Measurements from ENCODE around the gene TCEANC2.
A peak's percentile ranks its signal among the peaks of the same experiment; 100 is the strongest.
"Not testable (repeated sequence)": the region's sequence is repeated elsewhere in the genome, so short reads cannot be mapped to it uniquely, and the experiment has no call there.

The TCEANC2 gene

DNA sequence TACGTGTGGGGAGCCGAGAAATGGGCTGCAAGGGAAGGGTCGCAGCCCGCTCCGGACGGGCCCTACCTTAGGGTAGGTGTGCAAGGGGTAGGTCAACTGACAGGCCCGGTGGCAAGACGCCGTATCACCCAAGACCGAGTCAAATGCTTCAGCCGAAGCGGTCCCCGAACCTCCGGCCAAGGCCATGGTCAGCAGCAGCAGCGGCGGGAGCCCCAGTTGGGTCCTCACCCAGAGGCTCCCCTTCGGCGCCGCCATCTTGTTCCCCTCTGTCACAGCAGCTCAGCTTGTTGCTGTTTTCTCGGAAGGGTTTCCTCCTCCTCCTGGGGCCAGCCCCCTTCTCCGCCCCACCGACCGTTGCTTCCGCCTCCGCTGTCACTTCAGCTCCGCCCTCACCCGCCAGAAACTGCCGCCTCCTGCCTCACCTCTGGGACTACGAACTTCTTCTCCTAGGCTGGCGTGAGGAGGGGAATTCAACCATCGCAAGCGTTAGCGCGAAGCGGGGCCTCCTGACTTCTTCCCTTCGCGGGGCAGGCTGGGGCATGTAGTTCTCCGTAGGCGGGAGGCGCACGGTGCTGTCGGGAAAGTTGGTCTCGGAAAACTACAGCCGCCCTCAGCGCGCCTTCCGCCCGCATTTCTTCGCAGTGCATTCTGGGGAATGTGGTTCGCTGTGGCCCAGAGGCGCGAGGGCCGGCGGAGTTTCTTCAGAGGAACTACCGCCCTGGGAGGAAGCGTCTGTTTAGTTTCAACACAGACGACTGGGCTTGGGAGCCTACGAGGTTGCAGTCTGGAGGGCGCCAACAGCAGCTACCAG is at the start of gene TCEANC2, which contains the start of gene TMEM59:
TCEANC2 (plus strand) TSS at position 675 of the 811 bp plus-strand sequence. CDS start 815 bp downstream, outside the sequence.
TMEM59 (minus strand) TSS at position 271 of the 811 bp plus-strand sequence; CDS start at position 255, 16 bp downstream.
- DNase-seq, result peak; percentile 100

DNA sequence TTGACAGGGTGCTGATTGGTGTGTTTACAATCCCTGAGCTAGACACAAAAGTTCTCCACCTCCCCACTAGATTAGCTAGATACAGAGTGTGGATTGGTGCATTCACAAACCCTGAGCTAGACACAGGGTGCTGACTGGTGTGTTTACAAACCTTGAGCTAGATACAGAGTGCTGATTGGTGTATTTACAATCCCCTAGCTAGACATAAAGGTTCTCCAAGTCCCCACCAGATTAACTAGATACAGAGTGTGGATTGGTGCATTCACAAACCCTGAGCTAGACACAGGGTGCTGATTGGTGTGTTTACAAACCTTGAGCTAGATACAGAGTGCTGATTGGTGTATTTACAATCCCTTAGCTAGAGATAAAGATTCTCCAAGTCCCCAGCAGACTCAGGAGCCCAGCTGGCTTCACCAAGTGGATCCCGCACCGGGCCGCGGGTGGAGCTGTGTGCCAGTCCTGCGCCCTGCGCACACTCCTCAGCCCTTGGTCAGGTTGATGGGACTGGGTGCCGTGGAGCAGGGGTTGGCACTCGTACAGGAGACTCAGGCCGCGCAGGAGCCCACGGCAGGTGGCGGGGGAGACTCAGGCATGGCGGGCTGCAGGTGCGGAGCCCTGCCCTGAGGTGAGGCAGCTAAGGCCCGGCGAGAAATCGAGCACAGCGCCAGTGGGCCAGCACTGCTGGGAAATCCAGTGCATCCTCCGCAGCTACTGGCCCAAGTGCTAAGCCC is 49.5 kb upstream of the TCEANC2 start:
- not testable (repeated sequence) for DNase-seq

DNA sequence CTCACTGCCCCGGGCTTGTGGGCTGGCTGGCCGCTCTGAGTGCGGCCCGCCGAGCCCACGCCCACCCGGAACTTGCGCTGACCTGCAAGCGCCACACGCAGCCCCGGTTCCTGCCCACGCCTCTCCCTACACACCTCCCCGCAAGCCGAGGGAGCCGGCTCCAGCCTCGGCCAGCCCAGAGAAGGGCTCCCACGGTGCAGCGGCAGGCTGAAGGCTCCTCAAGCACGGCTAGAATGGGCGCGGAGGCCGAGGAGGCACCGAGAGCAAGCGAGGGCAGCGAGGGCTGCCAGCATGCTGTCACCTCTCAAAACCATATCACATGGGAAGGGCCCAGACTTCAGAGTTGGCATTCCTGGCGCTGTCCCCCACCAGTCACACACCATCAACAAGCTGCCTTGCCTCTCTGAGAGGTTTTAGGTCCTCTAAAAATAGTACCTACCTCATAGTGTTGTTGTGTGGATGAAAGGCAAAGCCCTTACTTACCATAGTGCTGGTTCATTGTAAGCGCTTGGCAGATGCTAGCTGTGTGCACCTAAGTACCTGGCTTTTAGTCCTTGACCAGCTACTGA is 48.8 kb upstream of the TCEANC2 start:
- no peak for DNase-seq

DNA sequence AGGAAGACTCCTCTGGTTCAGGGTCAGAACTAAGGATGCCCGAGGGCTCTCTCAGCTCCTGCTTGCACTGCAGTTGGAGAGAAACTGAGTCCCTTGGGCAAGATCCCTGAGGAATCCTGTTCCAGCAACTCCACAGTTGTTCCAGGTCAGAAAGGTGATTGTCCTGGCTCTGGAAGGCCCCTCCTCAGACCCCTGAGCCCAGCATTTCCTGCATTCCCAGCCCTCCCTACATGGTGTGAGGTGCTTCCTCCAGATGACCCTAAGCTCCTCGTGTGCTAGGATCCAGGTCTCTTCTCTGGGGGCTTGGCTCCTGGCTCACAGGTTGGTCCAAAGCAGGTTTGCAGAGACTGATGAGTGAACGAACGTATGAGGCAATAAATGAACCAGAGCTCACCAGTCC is 46.9 kb upstream of the TCEANC2 start:
- no peak for DNase-seq

DNA sequence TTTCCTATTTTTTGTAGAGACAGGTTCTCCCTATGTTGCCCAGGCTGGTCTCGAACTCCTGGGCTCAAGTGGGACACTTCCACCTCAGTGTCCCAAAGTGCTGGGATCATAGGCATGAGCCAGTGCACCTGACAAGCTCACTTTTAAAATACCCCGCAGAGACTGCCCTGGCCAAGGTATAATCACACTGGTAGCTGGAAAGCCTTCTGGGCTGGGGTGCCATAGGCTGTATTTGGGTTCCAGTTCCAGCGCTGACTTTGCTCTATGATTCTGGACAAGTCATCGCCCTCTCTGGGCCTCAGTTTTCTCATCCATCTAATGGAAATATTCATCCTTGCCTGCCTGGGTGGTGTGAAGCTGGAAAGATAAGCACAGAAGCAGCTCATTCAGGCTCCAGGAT is 45.8 kb upstream of the TCEANC2 start:
- DNase-seq, result no peak

DNA sequence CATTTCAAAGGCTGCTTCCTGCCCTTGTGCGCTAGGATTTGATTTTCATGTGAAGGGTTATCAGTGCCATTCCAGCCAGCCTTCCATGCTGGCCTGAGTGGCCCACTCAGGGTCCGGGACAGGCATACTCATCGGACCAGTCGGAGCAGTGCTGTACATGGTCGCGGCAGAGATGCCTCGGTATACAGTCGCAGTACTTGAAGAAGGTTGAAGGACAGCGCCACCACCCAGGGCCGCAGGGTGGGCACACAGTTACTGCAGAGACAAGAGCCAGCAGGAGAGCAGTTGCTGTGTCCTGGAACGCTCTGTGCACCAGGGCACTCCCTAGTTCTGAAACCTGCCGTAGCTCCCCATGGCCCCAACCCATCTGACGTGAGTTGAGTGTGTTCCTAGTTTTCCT is 44.5 kb upstream of the TCEANC2 start:
- DNase-seq, result no peak

DNA sequence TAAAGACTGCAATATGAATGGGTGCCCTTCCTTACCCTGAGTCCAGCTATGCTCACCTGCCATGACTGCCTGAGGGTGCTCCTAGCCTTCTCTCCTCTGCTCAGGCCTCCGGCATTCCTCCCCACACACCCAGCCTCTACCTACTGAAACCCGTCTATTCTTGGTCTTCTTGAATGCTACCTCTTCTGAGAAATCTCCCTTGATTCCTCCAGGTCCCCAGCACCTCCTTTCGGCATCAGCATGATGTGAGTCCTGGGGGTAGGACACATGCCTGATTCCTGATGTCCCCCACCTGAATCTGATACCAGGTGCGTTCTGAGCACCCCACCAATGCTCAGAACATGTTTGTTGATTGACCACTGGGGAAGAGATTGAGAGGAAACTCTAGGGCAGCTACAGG is 44.0 kb upstream of the TCEANC2 start:
- no peak for DNase-seq

DNA sequence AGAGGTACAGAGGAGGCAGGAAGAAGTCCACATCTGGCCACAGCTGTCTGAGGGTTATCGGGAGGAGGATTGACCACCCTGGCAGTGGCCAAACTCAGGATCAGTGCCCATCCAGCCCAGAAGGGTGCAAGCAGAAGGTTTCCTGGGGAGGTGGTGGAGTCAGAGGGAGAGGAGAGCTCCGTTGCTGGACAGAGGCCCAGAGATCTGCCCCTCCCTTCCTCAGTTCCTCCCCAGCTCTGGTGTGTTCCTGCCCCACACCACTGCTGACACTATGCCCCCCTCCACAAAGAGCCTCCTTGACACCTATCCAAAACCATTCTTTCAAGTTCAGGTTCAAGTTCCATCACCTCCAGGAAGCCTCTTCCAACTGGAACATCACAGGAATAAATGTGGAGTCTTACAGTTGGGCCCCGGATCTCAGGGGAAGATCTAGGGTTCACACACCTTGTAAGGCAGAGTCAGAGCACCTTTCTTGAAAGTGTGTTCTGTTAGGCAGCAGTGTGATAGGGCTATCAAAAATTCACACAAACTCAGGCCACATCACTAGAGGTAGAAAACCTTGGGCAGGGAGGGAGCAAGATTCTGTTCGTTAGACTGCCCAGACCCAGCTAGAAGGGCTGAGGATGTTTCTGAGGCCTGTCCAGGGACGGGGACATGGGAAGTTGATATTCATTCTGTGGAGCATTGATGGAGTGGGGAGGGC is 42.8 kb upstream of the TCEANC2 start:
- DNase-seq, result no peak

DNA sequence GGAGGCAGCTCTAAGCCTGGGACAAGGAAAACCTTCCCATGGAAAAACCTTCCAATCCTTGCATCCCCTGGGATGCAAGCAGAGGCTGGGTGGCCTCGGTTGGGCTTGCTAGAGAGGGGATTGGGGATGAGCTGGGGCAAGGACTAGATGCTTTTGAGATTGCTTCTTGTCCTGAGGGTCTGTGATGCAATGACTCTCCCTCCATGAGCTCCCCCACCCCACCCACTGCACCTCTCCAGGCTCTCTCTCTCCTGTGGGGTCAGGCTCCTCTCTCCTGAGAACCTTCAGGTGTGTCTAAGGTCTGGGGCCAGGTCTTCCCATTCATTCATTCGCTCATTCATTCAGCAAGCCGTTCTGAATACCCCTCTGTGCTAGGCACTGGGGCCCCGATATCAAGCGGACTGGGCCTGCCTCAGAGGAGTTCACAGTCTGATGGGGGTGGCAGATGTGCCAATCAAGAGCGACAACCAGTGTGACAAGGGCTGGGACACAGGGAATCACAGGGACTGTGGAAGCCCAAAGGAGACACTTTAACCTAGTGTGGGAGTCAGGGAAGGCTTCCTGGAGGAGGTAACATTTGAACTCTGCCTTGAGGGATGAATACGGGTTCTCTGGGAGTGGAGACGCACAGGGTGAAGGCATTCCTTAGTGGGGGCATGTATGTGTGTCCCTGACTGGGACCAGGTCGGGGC is 41.9 kb upstream of the TCEANC2 start:
- no peak for DNase-seq

DNA sequence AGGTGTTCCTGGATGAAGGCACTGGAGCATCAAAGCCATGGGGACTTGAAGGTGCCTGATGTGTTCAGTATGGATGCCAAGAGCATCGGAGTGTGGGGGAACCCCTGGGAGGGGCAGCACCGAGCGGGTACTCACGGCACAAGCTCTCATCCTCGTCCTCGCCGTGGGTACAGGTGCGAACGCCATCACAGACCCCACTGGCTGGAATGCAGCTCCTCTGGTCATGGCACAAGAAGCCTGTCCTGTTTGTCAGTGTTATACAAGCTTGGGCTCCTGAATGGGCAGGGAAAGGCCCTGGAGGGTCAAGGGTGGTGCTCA is 41.4 kb upstream of the TCEANC2 start:
- no peak for DNase-seq

DNA sequence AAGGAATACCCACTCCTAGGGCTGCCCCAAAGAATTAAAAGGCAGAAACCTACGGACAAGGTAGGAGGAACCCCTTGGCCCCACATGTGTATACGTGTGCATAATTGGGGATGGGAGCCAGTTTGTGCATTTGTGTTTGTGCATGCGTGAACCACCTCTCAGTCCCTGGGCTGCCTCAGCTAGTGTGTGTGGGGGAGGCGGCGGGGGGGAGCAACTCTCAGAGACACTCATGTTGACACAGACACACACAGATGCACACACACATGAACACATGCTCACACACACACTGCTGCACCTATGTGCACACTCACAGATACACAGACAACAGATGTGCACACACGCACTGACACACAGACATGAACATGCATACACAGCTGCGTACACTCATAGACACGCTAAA is 40.5 kb upstream of the TCEANC2 start:
- peak; percentile 38 for DNase-seq

DNA sequence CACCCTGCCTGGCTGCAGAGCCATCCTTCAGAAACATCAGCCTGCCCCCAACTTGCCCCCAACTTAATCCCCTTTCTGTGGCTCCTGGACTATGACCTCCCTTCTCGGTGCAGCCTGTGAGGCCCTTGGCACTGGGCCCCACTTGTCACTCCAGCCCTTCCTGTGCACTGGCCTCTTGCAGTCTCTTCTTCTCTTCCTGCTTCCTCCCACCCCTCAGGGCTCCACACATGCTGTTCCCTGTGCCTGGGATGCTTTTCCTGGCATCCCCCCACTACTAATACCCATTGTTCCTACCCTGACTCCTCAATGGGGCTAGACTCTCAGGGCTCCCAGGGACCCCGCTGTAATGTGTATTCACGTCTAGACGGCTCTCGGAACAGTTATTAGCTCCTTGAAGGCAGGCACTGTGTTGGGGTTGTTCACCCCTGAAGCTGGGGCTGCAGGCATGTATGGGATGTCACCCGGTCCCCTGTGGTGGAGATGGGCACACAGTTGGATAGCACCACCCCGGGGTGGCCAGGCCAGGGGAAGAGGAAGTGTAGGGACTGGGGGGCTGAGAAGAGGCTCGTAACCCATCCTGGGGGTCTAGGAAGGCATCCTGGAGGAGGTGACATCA is 39.9 kb upstream of the TCEANC2 start:
- peak; percentile 38 for DNase-seq

DNA sequence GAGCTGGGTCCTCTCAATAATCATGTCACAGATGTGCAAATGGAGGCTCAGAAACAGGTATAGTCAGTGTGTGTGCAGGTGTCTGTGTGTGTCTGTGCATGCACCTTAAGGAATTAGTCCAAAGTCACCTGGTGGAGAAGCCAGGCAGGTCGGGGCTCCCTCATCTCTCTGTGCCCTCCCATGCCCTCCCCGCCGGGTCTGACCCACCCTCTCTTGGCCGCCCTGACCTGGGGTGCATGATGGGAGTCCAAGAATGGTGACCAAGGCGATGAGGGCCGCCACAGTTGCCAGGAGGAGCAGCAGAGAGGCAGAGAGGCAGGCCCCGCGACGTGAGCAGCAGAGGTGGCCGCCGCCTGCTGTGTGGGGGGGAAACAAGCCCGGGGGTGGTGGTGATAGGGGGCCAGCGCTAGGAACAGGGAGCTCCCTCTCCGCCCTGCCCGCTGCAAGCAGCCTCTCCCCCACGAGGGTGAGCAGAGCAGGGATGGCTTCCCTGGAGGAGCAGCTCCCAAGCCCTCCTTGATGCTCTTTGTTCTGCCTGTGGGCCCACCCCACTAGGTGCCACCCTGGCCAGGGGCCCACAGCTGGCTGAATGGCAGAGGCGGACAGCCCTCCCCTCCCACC is 39.3 kb upstream of the TCEANC2 start:
- no peak for DNase-seq

DNA sequence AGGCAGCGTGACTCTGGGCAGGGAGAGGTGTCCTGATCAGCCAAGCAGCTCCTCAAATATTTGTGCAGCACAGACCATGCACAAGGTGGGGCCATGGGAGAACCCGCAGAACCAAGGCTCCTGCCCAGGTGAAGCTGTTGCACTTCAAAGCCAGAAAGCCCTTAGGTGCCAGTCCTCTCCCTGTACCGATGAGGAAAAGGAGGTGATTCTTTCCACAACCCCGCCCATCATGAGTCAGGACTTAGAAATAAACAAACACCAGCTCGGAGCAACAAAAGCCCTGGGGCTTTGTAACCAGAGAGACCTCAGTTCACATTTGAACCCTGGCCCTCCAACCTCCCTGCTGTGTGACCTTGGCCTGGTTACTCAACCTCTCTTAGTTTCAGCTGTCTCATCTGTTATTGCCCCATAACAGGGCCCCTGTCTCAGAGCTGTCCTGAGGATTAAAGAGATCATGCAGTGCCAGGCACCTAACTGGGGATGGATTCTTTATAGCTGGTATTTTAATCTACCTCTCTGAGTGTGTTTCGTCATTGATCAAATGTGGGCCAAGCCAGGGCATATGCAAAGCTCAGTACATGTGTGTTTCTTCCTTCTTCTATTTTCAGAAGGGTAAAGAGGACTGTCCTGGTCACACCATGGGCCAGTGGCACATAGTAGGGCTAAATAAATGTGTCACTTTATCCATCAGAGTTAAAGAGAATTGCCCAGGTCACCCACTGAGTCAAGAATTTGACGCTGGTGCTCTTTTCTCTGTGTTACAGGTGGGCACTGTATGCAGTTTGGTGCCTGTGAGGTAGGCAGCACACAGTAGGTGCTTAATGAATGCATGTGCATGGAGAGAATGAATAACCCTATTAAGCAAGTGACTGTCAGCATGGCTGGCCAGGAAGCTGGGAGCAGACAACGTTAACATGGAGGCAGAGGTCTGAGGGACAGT is 36.8 kb upstream of the TCEANC2 start:
- peak; percentile 100 for DNase-seq

DNA sequence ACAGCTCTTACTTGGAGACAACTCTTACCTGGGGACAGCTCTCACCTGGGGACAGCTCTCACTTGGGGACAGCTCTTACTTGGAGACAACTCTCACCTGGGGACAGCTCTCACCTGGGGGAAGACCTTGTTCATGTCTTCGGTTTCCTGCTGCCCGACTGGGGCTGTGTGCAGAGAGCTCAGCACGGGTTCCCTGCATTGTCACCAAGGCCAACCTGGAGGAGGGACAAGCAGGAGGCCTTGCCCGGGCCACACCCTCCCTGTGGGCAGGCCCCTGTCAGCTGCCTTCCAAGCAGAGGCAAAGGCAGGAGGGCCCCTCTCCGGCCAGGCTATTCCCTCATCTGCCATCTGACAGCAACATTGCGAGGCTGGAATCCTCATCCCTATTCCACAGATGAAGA is 35.4 kb upstream of the TCEANC2 start, which contains the start of gene LDLRAD1:
LDLRAD1 (minus strand) TSS at position 208 of the 400 bp plus-strand sequence; CDS start at position 134, 74 bp downstream.
- DNase-seq, result peak; percentile 98

DNA sequence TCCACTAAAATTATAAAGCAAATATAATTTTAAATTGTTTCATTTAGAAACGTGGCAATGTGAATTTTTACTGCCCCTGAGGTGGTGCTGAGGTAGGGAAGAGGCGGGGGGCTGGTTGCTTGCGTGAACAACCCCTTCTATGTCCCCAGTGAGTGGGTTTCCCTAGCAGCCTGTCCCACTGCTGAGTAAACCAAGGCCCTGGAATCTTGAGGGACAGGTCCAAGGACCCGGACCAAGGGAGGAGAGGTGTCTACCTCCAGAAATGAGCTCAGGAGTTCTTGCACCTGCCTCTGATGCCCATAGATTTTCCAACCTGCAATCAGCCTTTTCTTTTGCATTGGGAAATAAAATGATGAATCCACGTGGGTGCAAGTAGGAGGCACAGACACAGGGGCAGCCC is 34.8 kb upstream of the TCEANC2 start:
- DNase-seq, result no peak

DNA sequence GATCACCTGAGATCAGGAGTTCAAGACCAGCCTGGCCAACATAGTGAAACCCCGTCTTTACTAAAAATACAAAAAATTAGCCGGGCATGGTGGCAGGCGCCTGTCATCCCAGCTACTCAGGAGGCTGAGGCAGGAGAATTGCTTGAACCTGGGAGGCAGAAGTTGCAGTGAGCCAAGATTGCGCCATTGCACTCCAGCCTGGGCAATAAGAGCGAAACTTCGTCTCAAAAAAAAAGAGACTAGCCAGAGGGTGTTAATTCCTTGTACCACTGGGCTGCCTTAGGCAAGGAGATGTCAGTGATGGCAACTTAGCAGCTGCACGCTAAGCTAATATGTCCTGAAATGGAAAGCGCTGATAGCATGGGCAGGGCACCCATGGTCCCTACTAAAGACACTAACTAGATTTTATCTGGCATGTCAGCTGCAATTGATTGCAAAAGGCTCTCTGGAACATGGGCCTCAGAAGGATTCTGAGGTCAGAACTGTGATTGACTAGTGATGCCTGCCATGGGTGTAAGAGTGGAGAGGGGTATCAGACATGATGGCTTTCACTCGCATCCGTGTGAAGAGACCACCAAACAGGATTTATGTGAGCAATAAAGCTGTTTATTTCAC is 33.7 kb upstream of the TCEANC2 start:
- DNase-seq, result not testable (repeated sequence)

DNA sequence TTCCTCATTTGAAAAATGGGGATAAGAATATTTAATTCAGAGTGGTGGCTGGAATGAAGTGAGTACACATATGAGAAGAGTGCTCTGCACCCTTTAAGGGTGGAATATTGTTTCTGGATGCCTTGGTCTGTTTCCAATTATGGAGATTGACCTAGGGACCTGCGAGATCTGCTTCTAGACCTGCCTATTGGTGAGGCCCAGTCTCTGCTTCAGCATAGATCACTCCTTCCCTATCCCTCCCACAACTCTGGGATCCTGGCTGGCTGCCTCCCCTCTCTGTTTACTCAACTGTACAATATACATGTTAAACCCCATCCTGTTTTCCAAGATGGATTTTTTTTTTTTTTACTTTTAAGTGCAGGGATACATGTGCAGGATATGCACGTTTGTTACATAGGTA is 29.1 kb upstream of the TCEANC2 start:
- DNase-seq, result peak; percentile 41

DNA sequence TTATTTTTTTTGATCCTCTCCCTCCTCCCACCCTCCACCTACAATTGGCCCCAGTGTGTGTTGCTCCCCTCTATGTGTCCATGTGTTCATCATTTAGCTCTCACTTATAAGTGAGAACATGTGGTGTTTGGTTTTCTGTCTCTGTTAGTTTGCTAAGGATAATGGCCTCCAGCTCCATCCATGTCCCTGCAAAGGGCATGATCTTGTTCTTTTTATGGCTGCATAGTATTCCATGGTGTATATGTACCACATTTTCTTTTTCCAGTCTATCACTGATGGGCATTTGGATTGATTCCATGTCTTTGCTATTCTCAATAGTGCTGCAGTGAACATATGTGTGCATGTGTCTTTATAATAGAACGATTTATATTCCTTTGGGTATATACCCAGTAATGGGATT is 28.6 kb upstream of the TCEANC2 start:
- DNase-seq, result not testable (repeated sequence)

DNA sequence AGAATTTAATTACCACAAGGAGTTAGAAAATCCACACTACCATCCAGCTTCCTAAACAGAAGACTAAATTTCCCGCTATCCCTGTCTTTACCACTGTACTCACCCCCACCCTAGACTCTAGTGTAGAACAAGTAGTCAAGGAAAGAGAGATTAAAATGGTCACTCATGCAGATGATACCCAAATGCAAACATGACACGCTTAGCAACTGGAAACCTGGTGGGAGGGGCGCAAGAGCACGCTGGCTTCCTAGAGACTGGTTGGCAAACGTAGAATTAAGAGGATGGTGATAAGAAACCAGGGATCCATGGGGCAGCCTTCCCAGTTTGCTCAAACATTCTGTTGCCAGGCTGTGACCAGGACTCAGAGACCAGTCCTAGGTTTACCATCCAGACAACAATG is 25.6 kb upstream of the TCEANC2 start:
- DNase-seq, result peak; percentile 91

All from DMS53 (cell line).